Measurements from ENCODE around the gene RBMX. TPM values are rescaled to one million over a fixed set of nuclear protein-coding genes. Genes with fewer than 3 reads are reported as not detected.

Gene RBMX
- total RNA-seq, 4 donors from 2014 or later, result 203 to 255 (median 211) TPM

- Histone ChIP-seq H3K27ac (no peak overlapping the region), H3K36me3 (peaks cover 0 to 3% (median 0%) of the 10 kb centered on the region in 3 donors), H3K9me3 (no peaks in the 10 kb centered on the region), H3K4me1 (no peaks in the 10 kb centered on the region), H3K4me3 (no peak overlapping the region), H3K27me3 (no peaks in the 10 kb centered on the region)
- DNase-seq (ENCODE audit: low spot score in 2 of 2), result no peak
- WGBS, 2 donors, result 81 to 82% methylated on average over 5 of the region's 5 CpGs
- no peak for TF ChIP-seq POLR2A (IDR thresholded peaks at IDR 0.05)
- TF ChIP-seq CTCF (IDR thresholded peaks at IDR 0.05), result no peak
- no peak for TF ChIP-seq EP300 (IDR thresholded peaks at IDR 0.05)
Measured at GRCh38 chrX:136829413-136829812, 51.1 kb downstream of the RBMX start.

DNA sequence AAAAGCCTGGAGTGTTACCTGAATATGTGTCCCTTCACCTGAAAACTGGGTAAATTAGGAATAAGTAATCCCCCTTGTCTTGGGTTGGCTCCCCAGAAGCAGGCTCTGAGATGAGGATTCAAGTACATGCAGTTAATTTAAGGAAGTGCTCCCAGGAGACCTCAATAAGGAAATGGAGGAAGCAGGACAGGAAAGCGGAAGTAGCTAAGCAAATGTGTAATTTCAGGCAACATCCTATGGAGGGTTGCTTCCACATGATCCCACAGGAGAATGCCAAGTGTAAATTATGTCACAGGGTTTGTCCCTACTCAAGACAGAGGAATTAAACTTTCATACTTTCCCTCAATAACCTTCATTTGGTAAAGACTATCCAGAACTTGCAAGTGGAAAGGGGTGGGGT is 51.7 kb downstream of the RBMX start:
- Histone ChIP-seq H3K4me1 (no peaks in the 10 kb centered on the region), H3K4me3 (no peak overlapping the region), H3K27ac (no peak overlapping the region), H3K9me3 (no peaks in the 10 kb centered on the region), H3K36me3 (peaks cover 0 to 3% (median 0%) of the 10 kb centered on the region in 3 donors), H3K27me3 (no peaks in the 10 kb centered on the region)
- TF ChIP-seq CTCF (IDR thresholded peaks at IDR 0.05), result no peak
- WGBS, 2 donors, result 71 to 73% methylated on average over 1 of the region's 1 CpG
- no peak for DNase-seq (ENCODE audit: low spot score in 2 of 2)

DNA sequence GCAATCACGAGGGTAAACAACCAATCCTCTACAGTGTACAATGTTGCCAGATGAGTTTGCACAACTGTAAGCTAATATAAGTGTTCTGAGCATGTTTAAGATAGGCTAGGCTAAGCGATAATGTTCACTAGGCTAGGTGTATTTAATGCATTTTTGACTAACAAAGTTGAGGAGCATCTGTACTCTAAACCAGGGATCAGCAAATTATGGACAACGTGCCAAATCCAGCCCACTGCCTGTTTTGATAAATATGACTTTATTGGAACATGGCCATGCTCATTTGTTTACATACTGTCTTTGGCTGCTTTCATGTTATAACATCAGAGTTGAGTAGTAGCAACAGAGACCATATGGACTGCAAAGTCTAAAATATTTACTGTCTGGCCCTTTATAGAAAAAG is 53.5 kb downstream of the RBMX start:
- H3K27ac ChIP-seq, result no peak overlapping the region
- DNase-seq (ENCODE audit: low spot score in 2 of 2), result no peak
- H3K36me3 ChIP-seq, result peaks cover 0 to 3% (median 0%) of the 10 kb centered on the region in 3 donors
- H3K27me3 ChIP-seq, result no peaks in the 10 kb centered on the region
- H3K9me3 ChIP-seq, result no peaks in the 10 kb centered on the region
- TF ChIP-seq CTCF (IDR thresholded peaks at IDR 0.05) (no peak), POLR2A (IDR thresholded peaks at IDR 0.05) (no peak), EP300 (IDR thresholded peaks at IDR 0.05) (no peak)
- H3K4me1 ChIP-seq, result no peaks in the 10 kb centered on the region
- no peak overlapping the region for H3K4me3 ChIP-seq
- 43 to 44% methylated on average over 3 of the region's 3 CpGs for WGBS, 2 donors

- H3K4me3 ChIP-seq, result no peak overlapping the region
- no peaks in the 10 kb centered on the region for H3K4me1 ChIP-seq
- H3K27me3 ChIP-seq, result no peaks in the 10 kb centered on the region
- peaks cover 0 to 5% (median 0%) of the 10 kb centered on the region in 3 donors for H3K36me3 ChIP-seq
- WGBS, 2 donors, result 79 to 100% methylated on average over 2 of the region's 2 CpGs
- no peak for TF ChIP-seq EP300 (IDR thresholded peaks at IDR 0.05)
- TF ChIP-seq CTCF (IDR thresholded peaks at IDR 0.05), result no peak
- TF ChIP-seq POLR2A (IDR thresholded peaks at IDR 0.05), result no peak
- no peaks in the 10 kb centered on the region for H3K9me3 ChIP-seq
- H3K27ac ChIP-seq, result no peak overlapping the region
- no peak for DNase-seq (ENCODE audit: low spot score in 2 of 2)
Measured at GRCh38 chrX:136825771-136826170, 54.8 kb downstream of the RBMX start.

Small RNA genes within 50 kb of the gene (small RNA-seq; reads per million reads assigned to genes)
- gene SNORD61, result not detected

Other genes with a start within 250 kb of the RBMX start
- 1 to 10 TPM in 1 of 4 donors, under 1 TPM in 1, not detected in 2; 0.20 to 1.3 TPM for gene CD40LG, start 232.6 kb downstream of the RBMX start, total RNA-seq
- gene ARHGEF6, start 99.8 kb downstream of the RBMX start, total RNA-seq, result 10 to 100 TPM; 23.7 to 41.1 (median 29.6) TPM
- not detected for gene GPR101, start 153.3 kb upstream of the RBMX start, total RNA-seq